ENCODE results near the gene SYTL3.

- TF ChIP-seq CREB1 (IDR thresholded peaks at IDR 0.05) (no peak), CREB1 (CRISPR knock-in tag; IDR thresholded peaks at IDR 0.05) (no peak), CTCF (IDR thresholded peaks at IDR 0.05 in 2 of 3, conservative IDR thresholded peaks at IDR 0.05 in 1 of 3; ENCODE audit: insufficient read depth in 2 of 3, low read depth in 1 of 3, low read length in 3 of 3) (no peak), ZBTB1 (CRISPR knock-in tag; IDR thresholded peaks at IDR 0.05; ENCODE audit: borderline replicate concordance, low read depth) (no peak), TSC22D4 (tag; IDR thresholded peaks at IDR 0.05) (no peak), NR3C1 (CRISPR knock-in tag; IDR thresholded peaks at IDR 0.05) (no peak), TCF15 (CRISPR knock-in tag; IDR thresholded peaks at IDR 0.05) (no peak), DPF2 (IDR thresholded peaks at IDR 0.05) (no peak)
- TF ChIP-seq, protein P1, sequence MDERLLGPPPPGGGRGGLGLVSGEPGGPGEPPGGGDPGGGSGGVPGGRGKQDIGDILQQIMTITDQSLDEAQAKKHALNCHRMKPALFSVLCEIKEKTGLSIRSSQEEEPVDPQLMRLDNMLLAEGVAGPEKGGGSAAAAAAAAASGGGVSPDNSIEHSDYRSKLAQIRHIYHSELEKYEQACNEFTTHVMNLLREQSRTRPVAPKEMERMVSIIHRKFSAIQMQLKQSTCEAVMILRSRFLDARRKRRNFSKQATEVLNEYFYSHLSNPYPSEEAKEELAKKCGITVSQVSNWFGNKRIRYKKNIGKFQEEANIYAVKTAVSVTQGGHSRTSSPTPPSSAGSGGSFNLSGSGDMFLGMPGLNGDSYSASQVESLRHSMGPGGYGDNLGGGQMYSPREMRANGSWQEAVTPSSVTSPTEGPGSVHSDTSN (CRISPR knock-in tag; IDR thresholded peaks at IDR 0.05; ENCODE audit: low read depth): no peak
- TF ChIP-seq, protein P1 (tag; conservative IDR thresholded peaks at IDR 0.05; ENCODE audit: low read depth): no peak
Measured at GRCh38 chr6:158775832-158776231, 126.0 kb downstream of the SYTL3 start.

Measured in K562 (cell line).